Skeletal muscle satellite cell (primary cell): ENCODE data around the gene TTBK1.

Experiments
- H3K27me3 ChIP-seq: 2 replicates; pipeline ENCODE4 v1.7.0; 2013; ENCODE audit warnings: low read length; ENCODE audit not compliant: control insufficient read depth, insufficient read depth
- H3K36me3 ChIP-seq: 2 replicates; pipeline ENCODE4 v1.7.0; 2013; ENCODE audit warnings: mild to moderate bottlenecking, control low read depth, low read length; ENCODE audit not compliant: insufficient read depth
- H3K4me1 ChIP-seq: 2 replicates; pipeline ENCODE4 v1.7.0; 2013; ENCODE audit warnings: low read length; ENCODE audit not compliant: control insufficient read depth, insufficient read depth
- H3K4me2 ChIP-seq: 2 replicates; pipeline ENCODE4 v1.7.0; 2013; ENCODE audit warnings: mild to moderate bottlenecking, low read length
- H3K4me3 ChIP-seq: 2 replicates; pipeline ENCODE4 v1.7.0; 2013; ENCODE audit warnings: low read length
- H3K9ac ChIP-seq: 2 replicates; pipeline ENCODE4 v1.7.0; 2013; ENCODE audit warnings: mild to moderate bottlenecking, low read depth, low read length, moderate library complexity
- H3K9me3 ChIP-seq: replicated peaks from 2 replicates; pipeline ENCODE4 v1.7.0; 2013; ENCODE audit warnings: mild to moderate bottlenecking, control low read depth, low read length

Gene TTBK1

GRCh38 chr6:43285832-43286231, 42.6 kb downstream of the TTBK1 start:
- H3K36me3 ChIP-seq: no peaks in the 10 kb centered on the region
- no peaks in the 10 kb centered on the region for H3K4me1 ChIP-seq
- peaks cover 56% of the 10 kb centered on the region for H3K27me3 ChIP-seq
- no peaks in the 10 kb centered on the region for H3K9me3 ChIP-seq
- H3K4me2 ChIP-seq: no peak overlapping the region
- no peak overlapping the region for H3K4me3 ChIP-seq
- no peak overlapping the region for H3K9ac ChIP-seq

GRCh38 chr6:43286456-43286979, 43.2 kb downstream of the TTBK1 start:
- Histone ChIP-seq H3K4me3 (no peak overlapping the region), H3K9me3 (no peaks in the 10 kb centered on the region), H3K4me1 (no peaks in the 10 kb centered on the region), H3K36me3 (no peaks in the 10 kb centered on the region), H3K4me2 (no peak overlapping the region), H3K27me3 (peaks cover 55% of the 10 kb centered on the region), H3K9ac (no peak overlapping the region)

DNA sequence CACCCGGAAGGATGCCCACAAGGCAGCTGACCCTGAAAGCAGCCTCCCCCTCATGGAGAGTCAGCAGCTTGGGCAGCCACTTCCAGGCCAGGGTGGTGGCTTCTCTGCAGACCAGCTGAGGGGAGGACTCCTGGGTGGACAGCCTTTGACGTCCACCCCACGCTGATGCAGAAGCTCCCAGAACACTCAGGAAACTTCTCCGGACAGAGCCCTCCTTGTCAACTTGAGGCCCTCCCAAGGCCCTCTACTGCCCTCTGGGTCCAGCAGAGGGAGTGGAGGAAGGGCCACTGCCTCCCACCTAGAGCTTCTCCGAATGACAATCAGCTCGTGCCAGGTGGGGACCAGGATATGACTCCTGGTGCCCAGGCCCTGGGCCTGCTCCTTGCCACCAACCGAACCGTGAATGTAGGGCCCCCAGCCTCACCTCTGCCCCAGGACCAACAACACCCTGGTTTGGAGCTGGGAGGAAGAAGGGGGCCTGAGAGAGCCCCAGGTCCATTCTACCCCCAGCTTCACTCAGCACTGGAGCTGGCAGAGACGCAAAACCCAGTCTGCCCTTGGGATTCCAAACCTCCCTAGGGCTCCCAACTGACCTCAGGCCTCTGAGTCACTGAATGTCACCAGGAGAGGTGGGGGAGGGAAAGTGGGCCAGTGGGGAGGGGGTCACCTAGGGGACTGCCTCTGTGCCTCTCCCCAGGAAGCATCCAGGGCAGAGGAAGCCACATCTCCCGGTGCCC, 43.9 kb downstream of the TTBK1 start:
- Histone ChIP-seq H3K4me2 (no peak overlapping the region), H3K27me3 (peaks cover 54% of the 10 kb centered on the region), H3K36me3 (no peaks in the 10 kb centered on the region), H3K4me3 (no peak overlapping the region), H3K4me1 (no peaks in the 10 kb centered on the region), H3K9me3 (no peaks in the 10 kb centered on the region), H3K9ac (no peak overlapping the region)

- Histone ChIP-seq H3K4me2 (no peak overlapping the region), H3K27me3 (peaks cover 56% of the 10 kb centered on the region), H3K4me3 (no peak overlapping the region), H3K4me1 (no peaks in the 10 kb centered on the region), H3K9ac (no peak overlapping the region), H3K9me3 (no peaks in the 10 kb centered on the region), H3K36me3 (no peaks in the 10 kb centered on the region)
Measured at GRCh38 chr6:43287717-43288679, 44.7 kb downstream of the TTBK1 start.

DNA sequence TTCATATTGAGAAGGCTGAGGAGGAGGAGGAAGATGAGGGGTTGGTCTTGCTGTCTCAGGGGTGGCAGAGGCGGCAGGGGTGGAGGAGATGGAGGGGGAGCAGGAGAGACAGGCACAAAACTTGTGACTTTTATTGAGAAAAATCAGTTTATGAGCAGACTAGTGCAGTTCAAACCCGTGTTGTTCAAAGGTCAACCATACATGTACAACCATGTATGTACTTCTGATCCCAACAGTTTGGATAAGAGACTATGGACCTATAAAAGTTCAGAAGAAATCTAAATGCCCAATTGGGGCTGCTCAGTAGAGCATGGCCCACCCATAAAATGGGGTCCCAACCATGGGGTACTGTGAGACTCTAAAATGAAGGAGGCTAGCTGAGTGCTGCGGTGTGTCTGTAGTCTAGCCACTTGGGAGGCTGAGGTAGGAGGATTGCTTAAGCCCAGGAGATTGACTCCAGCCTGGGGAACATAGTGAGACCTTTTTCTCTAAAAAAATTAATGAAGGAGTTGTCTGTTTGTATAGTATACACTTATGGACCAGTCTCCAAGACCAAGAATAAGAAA, 47.1 kb downstream of the TTBK1 start:
- Histone ChIP-seq H3K9ac (no peak overlapping the region), H3K36me3 (no peaks in the 10 kb centered on the region), H3K4me2 (no peak overlapping the region), H3K27me3 (peaks cover 52% of the 10 kb centered on the region), H3K4me3 (no peak overlapping the region), H3K9me3 (no peaks in the 10 kb centered on the region), H3K4me1 (no peaks in the 10 kb centered on the region)

GRCh38 chr6:43290905-43291355, 47.6 kb downstream of the TTBK1 start:
- Histone ChIP-seq H3K27me3 (peaks cover 47% of the 10 kb centered on the region), H3K4me3 (no peak overlapping the region), H3K36me3 (no peaks in the 10 kb centered on the region), H3K4me2 (no peak overlapping the region), H3K9me3 (no peaks in the 10 kb centered on the region), H3K4me1 (no peaks in the 10 kb centered on the region), H3K9ac (no peak overlapping the region)

DNA sequence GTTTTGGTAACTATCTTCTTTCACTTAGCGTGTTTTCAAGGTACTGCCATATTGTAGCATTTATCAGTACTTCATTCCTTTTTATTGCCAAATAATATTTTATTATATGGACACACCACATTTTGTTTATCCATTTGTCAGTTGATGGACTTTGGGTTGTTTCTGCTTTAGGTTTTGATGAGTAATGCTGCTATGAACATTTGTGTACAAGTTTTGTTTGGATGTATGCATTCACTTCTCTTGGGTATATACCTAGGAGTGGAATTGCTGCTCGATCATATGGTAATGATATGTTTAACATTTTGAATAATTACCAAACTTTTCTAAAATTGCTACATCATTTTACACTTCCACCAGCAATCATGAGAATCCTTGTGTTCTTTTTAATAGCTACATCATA, 48.4 kb downstream of the TTBK1 start:
- Histone ChIP-seq H3K27me3 (peaks cover 42% of the 10 kb centered on the region), H3K4me1 (no peaks in the 10 kb centered on the region), H3K36me3 (no peaks in the 10 kb centered on the region), H3K9me3 (no peaks in the 10 kb centered on the region), H3K9ac (no peak overlapping the region), H3K4me3 (no peak overlapping the region), H3K4me2 (no peak overlapping the region)

GRCh38 chr6:43292341-43292740, 49.1 kb downstream of the TTBK1 start:
- H3K9me3 ChIP-seq: no peaks in the 10 kb centered on the region
- H3K4me1 ChIP-seq: no peaks in the 10 kb centered on the region
- no peak overlapping the region for H3K9ac ChIP-seq
- no peaks in the 10 kb centered on the region for H3K36me3 ChIP-seq
- H3K27me3 ChIP-seq: peaks cover 44% of the 10 kb centered on the region
- H3K4me2 ChIP-seq: no peak overlapping the region
- no peak overlapping the region for H3K4me3 ChIP-seq

GRCh38 chr6:43292763-43293318, 49.6 kb downstream of the TTBK1 start:
- Histone ChIP-seq H3K4me3 (no peak overlapping the region), H3K4me2 (no peak overlapping the region), H3K4me1 (no peaks in the 10 kb centered on the region), H3K9ac (no peak overlapping the region), H3K36me3 (no peaks in the 10 kb centered on the region), H3K27me3 (peaks cover 42% of the 10 kb centered on the region), H3K9me3 (no peaks in the 10 kb centered on the region)

- Histone ChIP-seq H3K27me3 (peaks cover 47% of the 10 kb centered on the region), H3K36me3 (no peaks in the 10 kb centered on the region), H3K4me1 (no peaks in the 10 kb centered on the region), H3K4me3 (no peak overlapping the region), H3K4me2 (no peak overlapping the region), H3K9me3 (no peaks in the 10 kb centered on the region), H3K9ac (no peak overlapping the region)
Measured at GRCh38 chr6:43293698-43294097, 50.4 kb downstream of the TTBK1 start.

GRCh38 chr6:43294536-43294935, 51.3 kb downstream of the TTBK1 start:
- no peak overlapping the region for H3K4me2 ChIP-seq
- no peaks in the 10 kb centered on the region for H3K36me3 ChIP-seq
- peaks cover 49% of the 10 kb centered on the region for H3K27me3 ChIP-seq
- H3K4me3 ChIP-seq: no peak overlapping the region
- no peak overlapping the region for H3K9ac ChIP-seq
- no peaks in the 10 kb centered on the region for H3K9me3 ChIP-seq
- no peaks in the 10 kb centered on the region for H3K4me1 ChIP-seq
